GM13977 (cell line): ENCODE results near the gene MBNL1.

Experiments used
- DNase-seq: peaks from one replicate; pipeline ENCODE4 v3.0.0; 2012; ENCODE audit warnings: low spot score
- CTCF ChIP-seq: IDR thresholded peaks from 2 replicates; pipeline ENCODE4 v1.5.1; 2012; ENCODE audit warnings: mild to moderate bottlenecking, control low read depth; ENCODE audit not compliant: insufficient read depth; ENCODE audit errors: extremely low read depth, missing control alignments
- in situ Hi-C: fragments of 300-500 bp; cut with MboI; formaldehyde crosslinking; loops from one replicate; pipeline ENCODE4 v1.12.0; 2022; ENCODE audit warnings: low sequenced_read_pairs, low pct_unique_long_range_greater_than_20kb, mixed read lengths, inconsistent platforms; ENCODE audit not compliant: unreplicated experiment

MBNL1 gene

DNA sequence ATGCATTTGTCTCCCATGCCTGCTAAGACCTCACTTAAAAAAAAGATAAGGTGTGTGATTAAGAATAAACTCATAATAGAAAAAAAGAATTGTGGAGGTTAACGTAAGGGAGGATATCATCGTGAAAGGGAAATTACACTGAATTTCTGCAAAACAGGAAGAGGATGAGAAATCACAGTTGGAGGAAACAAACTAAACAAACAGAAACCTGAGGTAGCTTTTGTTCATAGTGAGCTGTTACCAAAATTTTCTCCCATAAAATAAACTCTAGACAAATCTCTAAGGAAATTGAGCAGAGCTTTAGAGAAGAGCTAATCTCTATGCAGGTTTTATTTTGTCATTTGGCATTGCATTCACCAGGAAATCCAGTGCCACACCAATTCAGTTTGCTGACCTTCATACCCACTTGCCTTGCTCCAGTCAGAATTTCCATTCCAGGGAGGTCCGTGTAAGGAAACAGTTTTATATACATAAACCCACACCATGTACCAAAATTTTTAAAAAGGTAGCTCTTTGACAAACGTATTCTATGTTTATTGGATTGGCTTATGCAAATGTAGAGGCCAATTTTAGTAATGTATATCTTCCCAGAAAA is 231.2 kb downstream of the MBNL1 start:
- TF ChIP-seq CTCF = no peak
- in situ Hi-C loops = no loop called here
- no peak for DNase-seq

DNA sequence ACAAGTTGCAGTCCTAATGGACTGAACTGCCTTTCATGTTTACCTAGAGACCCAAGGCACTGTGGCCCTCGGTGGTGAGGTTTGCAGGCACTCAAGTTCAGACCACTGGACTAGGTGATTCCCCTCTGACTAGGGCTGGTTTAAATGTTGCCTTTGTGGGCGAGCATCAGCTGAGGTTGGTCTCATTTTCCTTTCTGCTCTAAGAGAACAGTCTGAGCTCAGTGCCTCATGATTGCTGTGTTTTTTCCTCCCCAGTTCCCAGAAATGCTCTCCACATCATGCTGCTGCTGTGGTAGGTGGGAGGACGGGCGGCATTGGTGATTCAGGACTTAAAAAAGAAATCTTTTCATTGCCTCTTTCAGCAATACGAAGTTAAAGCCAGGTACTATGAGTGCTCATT is 237.2 kb downstream of the MBNL1 start:
- TF ChIP-seq CTCF = no peak
- DNase-seq = no peak
- in situ Hi-C loops = no loop called here

GRCh38 chr3:152508705-152509104 is 240.0 kb downstream of the MBNL1 start:
- in situ Hi-C loops = no loop called here
- TF ChIP-seq CTCF = peak; percentile 50
- DNase-seq = no peak

DNA sequence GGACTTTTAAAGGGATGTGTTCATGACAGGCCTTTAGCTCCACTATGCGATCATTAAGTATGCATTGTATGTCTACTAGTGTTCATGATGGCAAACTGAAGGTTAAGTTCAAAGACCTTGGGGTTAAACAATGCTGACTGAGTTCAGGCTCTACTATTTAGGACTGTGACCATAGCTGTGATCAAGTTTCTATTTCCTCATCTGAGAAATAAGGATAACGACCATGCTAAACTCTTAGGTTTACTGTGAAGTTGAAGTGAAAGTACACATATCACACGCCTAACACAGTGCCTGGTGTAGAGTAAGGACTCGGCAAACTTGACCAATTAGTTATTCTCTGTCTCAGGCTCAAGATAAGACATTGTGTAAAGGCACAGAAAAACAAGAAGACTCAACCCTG is 243.2 kb downstream of the MBNL1 start:
- in situ Hi-C loops = no loop called here
- no peak for DNase-seq
- TF ChIP-seq CTCF = no peak

DNA sequence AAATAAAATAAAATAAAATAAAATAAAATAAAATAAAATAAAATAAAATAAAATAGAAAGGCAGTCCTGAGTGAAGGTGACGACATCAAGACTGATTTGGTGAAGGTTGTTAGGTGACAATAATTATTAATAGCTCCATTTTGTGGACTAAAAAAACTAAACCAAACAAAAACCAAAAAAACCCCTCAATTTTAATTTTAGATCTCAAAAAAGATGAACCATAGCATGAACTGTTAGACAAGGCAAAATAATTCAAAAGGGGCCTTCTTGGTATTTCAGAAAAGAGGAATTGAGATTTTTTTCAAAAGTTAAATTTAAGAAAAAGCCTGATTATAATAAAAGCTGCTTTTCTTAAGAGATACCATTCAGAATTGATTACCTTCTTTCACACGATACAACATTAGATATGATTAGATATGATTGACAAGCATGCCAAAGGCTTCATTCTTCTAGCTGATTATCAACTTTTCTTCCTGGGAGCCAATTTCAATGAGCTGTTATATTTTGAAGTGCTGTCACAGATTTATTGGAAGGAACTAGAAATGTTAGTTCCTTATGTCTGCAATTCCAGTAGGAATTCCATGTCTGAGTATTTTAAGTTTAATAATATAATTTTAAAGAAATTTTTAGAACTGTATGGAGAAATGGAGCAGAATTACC is 244.7 kb downstream of the MBNL1 start:
- no peak for DNase-seq
- TF ChIP-seq CTCF = no peak
- in situ Hi-C loops = no loop called here
